Endodermal cell (in vitro differentiated cells): ENCODE data around the gene EZR. TPM values are rescaled to one million over a fixed set of nuclear protein-coding genes. Genes with fewer than 3 reads are reported as not detected.

ENCODE experiments used
- DNase-seq: peaks from one replicate; pipeline ENCODE4 v3.0.0-alpha.2; 2017
- H3K27ac ChIP-seq: 2 replicates; pipeline ENCODE4 v1.5.1; 2013; ENCODE audit warnings: mild to moderate bottlenecking, low read depth, low read length, moderate library complexity
- H3K27me3 ChIP-seq: 2 replicates; pipeline ENCODE4 v1.6.1; 2013; ENCODE audit warnings: mild to moderate bottlenecking, low read length, moderate library complexity; ENCODE audit not compliant: insufficient read depth, control insufficient read depth, poor library complexity, severe bottlenecking
- H3K36me3 ChIP-seq: 2 replicates; pipeline ENCODE4 v1.7.0; 2013; ENCODE audit warnings: mild to moderate bottlenecking, low read length, moderate library complexity; ENCODE audit not compliant: control insufficient read depth, insufficient read depth
- H3K4me1 ChIP-seq: one replicate; pipeline ENCODE4 v1.7.0; 2013; ENCODE audit warnings: low read length; ENCODE audit not compliant: control insufficient read depth, insufficient read depth
- H3K4me3 ChIP-seq: 2 replicates; pipeline ENCODE4 v1.5.1; 2013; ENCODE audit warnings: mild to moderate bottlenecking, low read length, moderate library complexity
- H3K9ac ChIP-seq: 2 replicates; pipeline ENCODE4 v1.6.1; 2013; ENCODE audit warnings: mild to moderate bottlenecking, low read length, moderate library complexity; ENCODE audit not compliant: poor library complexity, severe bottlenecking; ENCODE audit errors: extremely low read depth
- H3K9me3 ChIP-seq: 2 replicates; pipeline ENCODE4 v1.6.1; 2013; ENCODE audit warnings: mild to moderate bottlenecking, low read length, moderate library complexity; ENCODE audit not compliant: control insufficient read depth
- H3K27ac Mint-ChIP-seq: 2 replicates; pipeline ENCODE4 v1.8.0; 2020; ENCODE audit warnings: mixed read lengths
- H3K27me3 Mint-ChIP-seq: 2 replicates; pipeline ENCODE4 v1.8.0; 2021; ENCODE audit warnings: mild to moderate bottlenecking, mixed read lengths; ENCODE audit not compliant: insufficient read depth
- H3K36me3 Mint-ChIP-seq: 2 replicates; pipeline ENCODE4 v1.8.0; 2020; ENCODE audit warnings: low read depth, mixed read lengths
- H3K4me1 Mint-ChIP-seq: 2 replicates; pipeline ENCODE4 v1.8.0; 2020; ENCODE audit warnings: mixed read lengths
- H3K4me3 Mint-ChIP-seq: 2 replicates; pipeline ENCODE4 v1.8.0; 2020; ENCODE audit warnings: mild to moderate bottlenecking, moderate library complexity, mixed read lengths
- H3K9me3 Mint-ChIP-seq: 2 replicates; pipeline ENCODE4 v1.8.0; 2020; ENCODE audit warnings: mild to moderate bottlenecking, mixed read lengths
- WGBS, 2 experiments: methylation state at CpG; one replicate each; pipeline versions ENCODE4 v1.1.5 to v1.1.7; 2013; ENCODE audit warnings: missing lambda C conversion rate in 2 of 2, mixed read lengths in 1 of 2; ENCODE audit not compliant: insufficient coverage in 1 of 2, insufficient read length in 1 of 2; 5-methylcytosine and 5-hydroxymethylcytosine counted together
- total RNA-seq, 2 donors: library from RNA; stranded (reverse); fragmentation: NEBNext Ultra II Directional in 1 of 2; extraction: Animal tissue kit (Norgen Biotek cat#: 25700) in 1 of 2; gene quantifications; 2 replicates in 1 of 2; 3 replicates in 1 of 2; pipeline ENCODE4 v1.2.1, GENCODE V29; 2021
- TF ChIP-seq, protein P1 (sequence below): fragments of 200-600 bp; sonication (generic); conservative IDR thresholded peaks from 2 replicates; pipeline ENCODE4 v1.5.0; 2021; ENCODE audit warnings: antibody characterized with exemption, mild to moderate bottlenecking

EZR gene
- total RNA-seq, 2 donors from 2014 or later, result 145 to 209 TPM

DNA sequence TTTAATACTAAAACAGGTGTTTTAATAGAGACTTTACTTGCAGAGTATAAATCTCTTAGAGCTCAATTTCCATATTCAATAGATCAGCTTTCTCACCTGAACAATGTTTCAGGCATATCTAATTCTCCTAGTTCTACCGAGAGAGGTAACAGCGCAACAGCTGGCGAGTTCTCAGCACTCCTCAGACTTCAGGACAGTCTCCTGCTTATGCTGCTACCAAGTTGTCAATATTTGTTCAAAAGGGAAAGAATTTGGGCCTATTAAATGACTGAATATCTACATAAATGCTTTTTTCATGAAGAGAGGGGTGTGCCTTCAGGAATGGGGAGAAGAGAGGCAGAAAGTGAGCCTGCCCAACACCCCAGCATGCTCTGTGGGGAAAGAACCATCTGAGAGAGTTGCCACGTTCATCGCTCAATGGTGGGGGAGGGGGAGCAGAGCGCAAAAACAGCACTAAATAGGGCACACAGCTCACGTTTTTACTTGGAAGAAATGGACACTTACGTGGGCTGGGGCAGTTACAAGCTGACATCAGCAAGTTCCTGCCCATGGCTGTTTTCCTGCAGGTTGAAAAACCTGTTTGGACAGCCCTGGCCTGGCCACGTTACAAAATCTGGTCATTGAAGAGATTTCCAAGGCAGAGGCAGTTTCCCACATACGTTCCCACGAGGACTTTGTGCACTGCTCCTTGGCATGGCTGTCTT, 38.0 kb downstream of the EZR start:
- Histone ChIP-seq H3K9me3 (no peaks in the 10 kb centered on the region), H3K36me3 (peaks cover 96% of the 10 kb centered on the region), H3K4me3 (no peak overlapping the region), H3K27me3 (no peaks in the 10 kb centered on the region), H3K9ac (no peak overlapping the region), H3K4me1 (no peaks in the 10 kb centered on the region), H3K27ac (no peak overlapping the region)
- Mint-ChIP-seq H3K36me3 (peaks cover 93% of the 10 kb centered on the region), H3K4me3 (no peak overlapping the region), H3K27ac (peak overlapping the region; percentile 40), H3K27me3 (no peaks in the 10 kb centered on the region), H3K9me3 (no peaks in the 10 kb centered on the region), H3K4me1 (peaks cover 26% of the 10 kb centered on the region)
- WGBS, 2 experiments, result 95 to 97% methylated on average over 11 of the region's 11 CpGs
- no peak for DNase-seq
- TF ChIP-seq, protein P1, sequence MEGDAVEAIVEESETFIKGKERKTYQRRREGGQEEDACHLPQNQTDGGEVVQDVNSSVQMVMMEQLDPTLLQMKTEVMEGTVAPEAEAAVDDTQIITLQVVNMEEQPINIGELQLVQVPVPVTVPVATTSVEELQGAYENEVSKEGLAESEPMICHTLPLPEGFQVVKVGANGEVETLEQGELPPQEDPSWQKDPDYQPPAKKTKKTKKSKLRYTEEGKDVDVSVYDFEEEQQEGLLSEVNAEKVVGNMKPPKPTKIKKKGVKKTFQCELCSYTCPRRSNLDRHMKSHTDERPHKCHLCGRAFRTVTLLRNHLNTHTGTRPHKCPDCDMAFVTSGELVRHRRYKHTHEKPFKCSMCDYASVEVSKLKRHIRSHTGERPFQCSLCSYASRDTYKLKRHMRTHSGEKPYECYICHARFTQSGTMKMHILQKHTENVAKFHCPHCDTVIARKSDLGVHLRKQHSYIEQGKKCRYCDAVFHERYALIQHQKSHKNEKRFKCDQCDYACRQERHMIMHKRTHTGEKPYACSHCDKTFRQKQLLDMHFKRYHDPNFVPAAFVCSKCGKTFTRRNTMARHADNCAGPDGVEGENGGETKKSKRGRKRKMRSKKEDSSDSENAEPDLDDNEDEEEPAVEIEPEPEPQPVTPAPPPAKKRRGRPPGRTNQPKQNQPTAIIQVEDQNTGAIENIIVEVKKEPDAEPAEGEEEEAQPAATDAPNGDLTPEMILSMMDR, result no peak

DNA sequence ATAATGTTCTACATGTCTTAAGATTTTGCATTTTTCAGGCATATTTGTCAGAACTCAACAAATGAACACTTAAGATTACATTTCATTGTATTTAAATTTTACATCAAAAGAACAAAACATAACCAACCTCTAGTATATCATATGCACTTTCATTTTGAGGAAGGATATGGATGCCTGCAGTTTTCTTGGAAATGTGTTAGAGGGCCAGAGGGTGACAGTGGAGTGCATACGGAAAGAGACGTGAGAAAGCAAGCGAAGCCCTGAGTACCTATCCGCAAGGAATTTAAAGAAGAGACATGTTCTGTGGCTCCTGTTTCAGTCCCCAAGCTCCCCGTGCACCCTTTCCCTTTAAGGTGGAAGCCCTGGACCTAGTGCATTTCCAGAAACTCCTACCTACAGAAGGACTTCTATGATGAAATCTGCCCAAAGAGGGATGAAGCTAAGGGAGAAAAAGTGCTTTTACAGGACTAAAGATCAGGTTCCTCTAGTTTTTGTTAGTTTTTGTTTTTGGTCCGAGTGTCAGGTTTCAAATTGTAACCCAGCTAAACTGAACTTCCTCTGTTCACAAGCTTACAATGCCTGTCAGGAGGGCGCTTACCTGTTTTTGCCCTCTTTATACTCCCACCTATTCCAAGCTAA, 38.8 kb downstream of the EZR start:
- Histone ChIP-seq H3K36me3 (peaks cover 97% of the 10 kb centered on the region), H3K9me3 (no peaks in the 10 kb centered on the region), H3K4me3 (no peak overlapping the region), H3K4me1 (no peaks in the 10 kb centered on the region), H3K27me3 (no peaks in the 10 kb centered on the region), H3K9ac (no peak overlapping the region), H3K27ac (no peak overlapping the region)
- Mint-ChIP-seq H3K36me3 (peaks cover 93% of the 10 kb centered on the region), H3K4me1 (peaks cover 33% of the 10 kb centered on the region), H3K9me3 (no peaks in the 10 kb centered on the region), H3K27me3 (no peaks in the 10 kb centered on the region), H3K27ac (peak overlapping the region; percentile 74), H3K4me3 (no peak overlapping the region)
- WGBS, 2 experiments, result 93 to 96% methylated on average over 6 to 7 of the region's 7 CpGs
- no peak for DNase-seq
- TF ChIP-seq, protein P1, result no peak

DNA sequence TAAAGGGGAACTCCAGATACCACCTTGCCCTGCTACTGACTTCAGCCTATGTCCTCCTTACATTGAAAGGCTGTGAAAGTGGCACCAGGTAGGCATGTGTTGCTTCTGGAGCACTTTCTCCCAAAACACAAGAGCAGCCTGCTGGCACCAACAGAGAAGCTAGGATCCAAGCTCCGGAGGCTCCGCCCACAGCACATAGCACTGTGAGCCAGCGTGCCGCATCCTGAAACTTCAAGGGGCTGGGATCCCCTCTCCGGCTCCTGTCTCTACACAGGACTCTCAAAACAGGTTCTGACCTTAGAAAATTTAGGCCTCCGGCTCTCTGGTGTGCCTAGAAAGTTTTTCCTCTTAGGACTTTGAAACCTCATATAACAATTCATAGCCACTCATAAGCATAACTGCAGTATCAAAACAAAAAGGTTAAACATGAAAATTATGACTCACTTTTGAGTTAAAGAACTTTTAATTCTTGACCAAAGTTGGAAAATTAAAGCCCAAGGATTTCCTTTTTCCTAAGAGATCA, 41.1 kb downstream of the EZR start:
- TF ChIP-seq, protein P1, result no peak
- peaks cover 95% of the 10 kb centered on the region for H3K36me3 ChIP-seq
- H3K4me1 Mint-ChIP-seq, result peaks cover 54% of the 10 kb centered on the region
- H3K9me3 Mint-ChIP-seq, result no peaks in the 10 kb centered on the region
- no peak for DNase-seq
- 91% methylated on average over 6 of the region's 6 CpGs for WGBS, 2 experiments
- no peak overlapping the region for H3K4me3 Mint-ChIP-seq
- H3K9me3 ChIP-seq, result no peaks in the 10 kb centered on the region
- no peaks in the 10 kb centered on the region for H3K27me3 ChIP-seq
- H3K27ac Mint-ChIP-seq, result no peak overlapping the region
- no peak overlapping the region for H3K9ac ChIP-seq
- no peak overlapping the region for H3K4me3 ChIP-seq
- peaks cover 12% of the 10 kb centered on the region for H3K4me1 ChIP-seq
- no peaks in the 10 kb centered on the region for H3K27me3 Mint-ChIP-seq
- peaks cover 90% of the 10 kb centered on the region for H3K36me3 Mint-ChIP-seq
- H3K27ac ChIP-seq, result no peak overlapping the region
